ENCODE results near the gene SLC13A3.

GRCh38 chr20:46547995-46548394, 103.3 kb downstream of the SLC13A3 start:
- no peak for TF ChIP-seq CTCF (IDR thresholded peaks at IDR 0.05)
- TF ChIP-seq POLR2A (IDR thresholded peaks at IDR 0.05): no peak

Data from tibial nerve (tissue), 3 donors.